ENCODE results near the gene INPP5J. TPM values are rescaled to one million over a fixed set of nuclear protein-coding genes. Genes with fewer than 3 reads are reported as not detected.
"Not testable (repeated sequence)": the region's sequence is repeated elsewhere in the genome, so short reads cannot be mapped to it uniquely, and the experiment has no call there.

INPP5J gene, protein sequence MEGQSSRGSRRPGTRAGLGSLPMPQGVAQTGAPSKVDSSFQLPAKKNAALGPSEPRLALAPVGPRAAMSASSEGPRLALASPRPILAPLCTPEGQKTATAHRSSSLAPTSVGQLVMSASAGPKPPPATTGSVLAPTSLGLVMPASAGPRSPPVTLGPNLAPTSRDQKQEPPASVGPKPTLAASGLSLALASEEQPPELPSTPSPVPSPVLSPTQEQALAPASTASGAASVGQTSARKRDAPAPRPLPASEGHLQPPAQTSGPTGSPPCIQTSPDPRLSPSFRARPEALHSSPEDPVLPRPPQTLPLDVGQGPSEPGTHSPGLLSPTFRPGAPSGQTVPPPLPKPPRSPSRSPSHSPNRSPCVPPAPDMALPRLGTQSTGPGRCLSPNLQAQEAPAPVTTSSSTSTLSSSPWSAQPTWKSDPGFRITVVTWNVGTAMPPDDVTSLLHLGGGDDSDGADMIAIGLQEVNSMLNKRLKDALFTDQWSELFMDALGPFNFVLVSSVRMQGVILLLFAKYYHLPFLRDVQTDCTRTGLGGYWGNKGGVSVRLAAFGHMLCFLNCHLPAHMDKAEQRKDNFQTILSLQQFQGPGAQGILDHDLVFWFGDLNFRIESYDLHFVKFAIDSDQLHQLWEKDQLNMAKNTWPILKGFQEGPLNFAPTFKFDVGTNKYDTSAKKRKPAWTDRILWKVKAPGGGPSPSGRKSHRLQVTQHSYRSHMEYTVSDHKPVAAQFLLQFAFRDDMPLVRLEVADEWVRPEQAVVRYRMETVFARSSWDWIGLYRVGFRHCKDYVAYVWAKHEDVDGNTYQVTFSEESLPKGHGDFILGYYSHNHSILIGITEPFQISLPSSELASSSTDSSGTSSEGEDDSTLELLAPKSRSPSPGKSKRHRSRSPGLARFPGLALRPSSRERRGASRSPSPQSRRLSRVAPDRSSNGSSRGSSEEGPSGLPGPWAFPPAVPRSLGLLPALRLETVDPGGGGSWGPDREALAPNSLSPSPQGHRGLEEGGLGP
- total RNA-seq (under 1 TPM; 0.59 to 0.69 TPM), total RNA-seq (0 to 0.72 (median 0.14) reads per million in 172 experiments)
- 0.13 TPM for polyA plus RNA-seq (2013, experiment 1 of 2)
- 0.22 TPM for polyA plus RNA-seq (2013, experiment 2 of 2)

GRCh38 chr22:31122532-31123291 is at the start of gene INPP5J:
INPP5J (plus strand) TSS chr22:31122966; CDS start chr22:31123015, 49 bp downstream.
- Mint-ChIP-seq H3K4me1 (ENCODE audit: low read depth) (no peaks in the 10 kb centered on the region), H3K4me3 (no peak within 1 kb of the TSS), H3K27me3 (peaks cover 3% of the 10 kb centered on the region), H3K9me3 (no peaks in the 10 kb centered on the region), H3K27ac (no peak within 1 kb of the TSS), H3K36me3 (ENCODE audit: low read depth) (no peaks in the 10 kb centered on the region)
- CTCF ChIA-PET, result no interaction called here
- TF ChIP-seq CTCF (IDR thresholded peaks at IDR 0.05), result no peak
- H3K27ac ChIP-seq (ENCODE audit: low read depth in 1 of 2, low read length in 2 of 2), result no peak within 1 kb of the TSS
- no peaks in the 10 kb centered on the region for H3K36me3 ChIP-seq (ENCODE audit: insufficient read depth, low read length)
- DNase-seq (no peak), ATAC-seq (ENCODE audit: poor library complexity) (no peak)
- H3K9me3 ChIP-seq (ENCODE audit: control insufficient read depth in 1 of 2, insufficient read depth in 1 of 2, low read length in 2 of 2), result no peaks in the 10 kb centered on the region
- peaks cover 2 to 7% of the 10 kb centered on the region in 2 experiments for H3K27me3 ChIP-seq (ENCODE audit: control insufficient read depth in 1 of 2, insufficient read depth in 2 of 2, low read length in 2 of 2)
- no peak within 1 kb of the TSS for H3K4me3 ChIP-seq (ENCODE audit: low read length)
- intact Hi-C loops (cut with DNase I, micrococcal nuclease), result no loop called here
- no peaks in the 10 kb centered on the region for H3K4me1 ChIP-seq (ENCODE audit: insufficient read depth, low read length)
- POLR2A ChIA-PET, result no interaction called here

- H3K27me3 ChIP-seq (ENCODE audit: control insufficient read depth in 1 of 2, insufficient read depth in 2 of 2, low read length in 2 of 2); ATAC-seq (ENCODE audit: poor library complexity); H3K4me3 Mint-ChIP-seq; H3K36me3 Mint-ChIP-seq (ENCODE audit: low read depth); H3K4me3 ChIP-seq (ENCODE audit: low read length); POLR2A ChIA-PET; H3K27ac Mint-ChIP-seq; H3K27ac ChIP-seq (ENCODE audit: low read depth in 1 of 2, low read length in 2 of 2); intact Hi-C loops (cut with DNase I, micrococcal nuclease); H3K4me1 Mint-ChIP-seq (ENCODE audit: low read depth); DNase-seq; H3K9me3 Mint-ChIP-seq; H3K36me3 ChIP-seq (ENCODE audit: insufficient read depth, low read length); H3K9me3 ChIP-seq (ENCODE audit: control insufficient read depth in 1 of 2, insufficient read depth in 1 of 2, low read length in 2 of 2); H3K27me3 Mint-ChIP-seq; CTCF ChIA-PET; H3K4me1 ChIP-seq (ENCODE audit: insufficient read depth, low read length): not testable (repeated sequence)
Observed at GRCh38 chr22:31073125-31073524, 49.6 kb upstream of the INPP5J start.

DNA sequence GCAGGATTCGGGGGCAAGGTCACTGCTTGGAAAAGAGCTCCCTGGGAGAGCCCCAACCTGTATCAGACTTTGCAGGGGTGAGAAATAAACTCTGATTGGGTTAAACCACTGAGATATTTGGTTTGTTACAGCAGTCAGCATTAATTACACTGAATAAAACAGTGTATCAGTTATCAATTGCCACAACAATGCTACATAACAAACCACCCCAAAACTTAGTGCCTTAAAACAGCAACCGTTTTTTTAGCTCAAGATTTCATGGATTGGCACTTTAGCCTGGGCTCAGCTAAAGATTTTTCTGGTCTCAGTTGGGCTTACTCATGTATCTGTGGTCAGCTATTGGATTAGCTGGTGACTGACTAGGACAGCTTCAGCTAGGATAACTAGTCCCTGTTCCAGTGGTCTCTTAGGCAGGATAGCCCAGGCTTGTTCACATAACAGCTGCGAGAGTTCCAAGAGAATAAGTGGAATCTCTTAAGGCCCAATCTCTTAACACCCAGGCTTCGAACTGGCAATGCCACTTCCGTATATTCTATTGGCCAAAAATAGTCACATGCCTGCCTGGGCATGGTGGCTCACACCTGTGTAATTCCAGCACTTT is 49.1 kb upstream of the INPP5J start:
- H3K9me3 Mint-ChIP-seq; H3K4me3 Mint-ChIP-seq; H3K36me3 ChIP-seq (ENCODE audit: insufficient read depth, low read length); H3K27ac ChIP-seq (ENCODE audit: low read depth in 1 of 2, low read length in 2 of 2); DNase-seq; H3K9me3 ChIP-seq (ENCODE audit: control insufficient read depth in 1 of 2, insufficient read depth in 1 of 2, low read length in 2 of 2); H3K27me3 Mint-ChIP-seq; H3K27ac Mint-ChIP-seq; H3K4me3 ChIP-seq (ENCODE audit: low read length); intact Hi-C loops (cut with DNase I, micrococcal nuclease); POLR2A ChIA-PET; H3K27me3 ChIP-seq (ENCODE audit: control insufficient read depth in 1 of 2, insufficient read depth in 2 of 2, low read length in 2 of 2); H3K36me3 Mint-ChIP-seq (ENCODE audit: low read depth); H3K4me1 Mint-ChIP-seq (ENCODE audit: low read depth); ATAC-seq (ENCODE audit: poor library complexity); H3K4me1 ChIP-seq (ENCODE audit: insufficient read depth, low read length); CTCF ChIA-PET: not testable (repeated sequence)

Data from CD4-positive, alpha-beta T cell (primary cell).